Mucosa of rectum (tissue), 2 donors: ENCODE data around the gene ARPC5.
A peak's percentile ranks its signal among the peaks of the same experiment; 100 is the strongest.
"Not testable (repeated sequence)": the region's sequence is repeated elsewhere in the genome, so short reads cannot be mapped to it uniquely, and the experiment has no call there.

Experiments used
- H3K27ac ChIP-seq, 2 donors: one replicate each; pipeline ENCODE4 v1.7.0; 2013; ENCODE audit warnings: inconsistent platforms in 2 of 2, low read depth in 2 of 2, low read length in 2 of 2
- H3K27me3 ChIP-seq, 2 donors: one replicate each; pipeline ENCODE4 v1.7.0; 2013; ENCODE audit warnings: low read length in 2 of 2; ENCODE audit not compliant: control insufficient read depth in 2 of 2, insufficient read depth in 2 of 2
- H3K36me3 ChIP-seq, 2 donors: one replicate each; pipeline ENCODE4 v1.7.0; 2013; ENCODE audit warnings: low read length in 2 of 2; ENCODE audit not compliant: control insufficient read depth in 2 of 2, insufficient read depth in 2 of 2
- H3K4me1 ChIP-seq, 2 donors: one replicate each; pipeline ENCODE4 v1.7.0; 2013; ENCODE audit warnings: low read length in 2 of 2, mild to moderate bottlenecking in 1 of 2; ENCODE audit not compliant: control insufficient read depth in 2 of 2, insufficient read depth in 2 of 2
- H3K4me3 ChIP-seq, 2 donors: one replicate each; pipeline ENCODE4 v1.7.0; 2013; ENCODE audit warnings: low read length in 2 of 2
- H3K9ac ChIP-seq, 2 donors: one replicate each; pipeline ENCODE4 v1.7.0; 2013; ENCODE audit warnings: low read length in 2 of 2, low read depth in 1 of 2, mild to moderate bottlenecking in 1 of 2
- H3K9me3 ChIP-seq, 2 donors: one replicate each; pipeline ENCODE4 v1.7.0; 2013; ENCODE audit warnings: low read length in 2 of 2; ENCODE audit not compliant: control insufficient read depth in 2 of 2
- donor health status: healthy.
- donor health status: Normal muscosa, but diverticular disease.

ARPC5 gene

GRCh38 chr1:183618202-183618601, 17.4 kb downstream of the ARPC5 start:
- not testable (repeated sequence) for H3K4me3 ChIP-seq, H3K27ac ChIP-seq, H3K27me3 ChIP-seq, H3K36me3 ChIP-seq, H3K9ac ChIP-seq, H3K4me1 ChIP-seq, H3K9me3 ChIP-seq

- H3K4me1 ChIP-seq, H3K27ac ChIP-seq, H3K27me3 ChIP-seq, H3K9ac ChIP-seq, H3K4me3 ChIP-seq, H3K36me3 ChIP-seq, H3K9me3 ChIP-seq: not testable (repeated sequence)
Measured at GRCh38 chr1:183612975-183613374, 22.6 kb downstream of the ARPC5 start.

GRCh38 chr1:183612407-183612806, 23.2 kb downstream of the ARPC5 start:
- Histone ChIP-seq H3K36me3 (no peaks in the 10 kb centered on the region), H3K27me3 (no peaks in the 10 kb centered on the region), H3K4me1 (peaks cover 0 to 5% of the 10 kb centered on the region in 2 donors), H3K4me3 (no peak overlapping the region), H3K9ac (no peak overlapping the region), H3K9me3 (no peaks in the 10 kb centered on the region), H3K27ac (no peak overlapping the region)

- Histone ChIP-seq H3K4me1 (peaks cover 0 to 5% of the 10 kb centered on the region in 2 donors), H3K27ac (no peak overlapping the region), H3K9me3 (no peaks in the 10 kb centered on the region), H3K9ac (no peak overlapping the region), H3K27me3 (no peaks in the 10 kb centered on the region), H3K36me3 (no peaks in the 10 kb centered on the region), H3K4me3 (no peak overlapping the region)
Measured at GRCh38 chr1:183611021-183611420, 24.6 kb downstream of the ARPC5 start.

- no peak overlapping the region for H3K4me3 ChIP-seq
- no peak overlapping the region for H3K27ac ChIP-seq
Measured at GRCh38 chr1:183609759-183610452, 25.7 kb downstream of the ARPC5 start.

GRCh38 chr1:183609313-183609712, 26.3 kb downstream of the ARPC5 start:
- H3K9ac ChIP-seq, result no peak overlapping the region
- no peaks in the 10 kb centered on the region for H3K9me3 ChIP-seq
- H3K27ac ChIP-seq, result no peak overlapping the region
- no peaks in the 10 kb centered on the region for H3K27me3 ChIP-seq
- no peak overlapping the region for H3K4me3 ChIP-seq
- H3K4me1 ChIP-seq, result peaks cover 4 to 5% of the 10 kb centered on the region in 2 donors
- H3K36me3 ChIP-seq, result no peaks in the 10 kb centered on the region

More at GRCh38 chr1:183609759-183610452, 25.7 kb downstream of the ARPC5 start:
- H3K27me3 ChIP-seq, result no peaks in the 10 kb centered on the region
- no peaks in the 10 kb centered on the region for H3K36me3 ChIP-seq
- H3K4me1 ChIP-seq, result peaks cover 0 to 5% of the 10 kb centered on the region in 2 donors
- no peaks in the 10 kb centered on the region for H3K9me3 ChIP-seq
- H3K9ac ChIP-seq, result no peak overlapping the region

- Histone ChIP-seq H3K4me3 (no peak overlapping the region), H3K36me3 (no peaks in the 10 kb centered on the region), H3K27ac (no peak overlapping the region)
Measured at GRCh38 chr1:183607322-183607980, 28.1 kb downstream of the ARPC5 start.

GRCh38 chr1:183605904-183606303, 29.7 kb downstream of the ARPC5 start:
- H3K27ac ChIP-seq, result no peak overlapping the region

More at GRCh38 chr1:183607322-183607980, 28.1 kb downstream of the ARPC5 start:
- H3K4me1 ChIP-seq, result peaks cover 5 to 10% of the 10 kb centered on the region in 2 donors
- no peak overlapping the region for H3K9ac ChIP-seq
- no peaks in the 10 kb centered on the region for H3K27me3 ChIP-seq
- H3K9me3 ChIP-seq, result no peaks in the 10 kb centered on the region

GRCh38 chr1:183604815-183605214, 30.8 kb downstream of the ARPC5 start:
- Histone ChIP-seq H3K4me3 (peak overlapping the region in 1 of 2 donors; percentile 33), H3K9ac (no peak overlapping the region), H3K27me3 (no peaks in the 10 kb centered on the region), H3K4me1 (peaks cover 2 to 10% of the 10 kb centered on the region in 2 donors), H3K27ac (peak overlapping the region in 1 of 2 donors; percentile 33), H3K9me3 (no peaks in the 10 kb centered on the region), H3K36me3 (no peaks in the 10 kb centered on the region)

More at GRCh38 chr1:183605904-183606303, 29.7 kb downstream of the ARPC5 start:
- H3K4me1 ChIP-seq, result peaks cover 5 to 10% of the 10 kb centered on the region in 2 donors
- H3K4me3 ChIP-seq, result no peak overlapping the region
- H3K27me3 ChIP-seq, result no peaks in the 10 kb centered on the region
- H3K9ac ChIP-seq, result no peak overlapping the region
- no peaks in the 10 kb centered on the region for H3K36me3 ChIP-seq
- H3K9me3 ChIP-seq, result no peaks in the 10 kb centered on the region

- peak overlapping the region in 1 of 2 donors; percentile 33 for H3K4me3 ChIP-seq
- H3K27ac ChIP-seq, result peak overlapping the region in 1 of 2 donors; percentile 33
- H3K36me3 ChIP-seq, result no peaks in the 10 kb centered on the region
- H3K4me1 ChIP-seq, result peaks cover 2 to 10% of the 10 kb centered on the region in 2 donors
- no peaks in the 10 kb centered on the region for H3K27me3 ChIP-seq
- H3K9ac ChIP-seq, result no peak overlapping the region
- no peaks in the 10 kb centered on the region for H3K9me3 ChIP-seq
Measured at GRCh38 chr1:183604038-183604808, 31.4 kb downstream of the ARPC5 start.
